ENCODE results near the gene GALE.

DNA sequence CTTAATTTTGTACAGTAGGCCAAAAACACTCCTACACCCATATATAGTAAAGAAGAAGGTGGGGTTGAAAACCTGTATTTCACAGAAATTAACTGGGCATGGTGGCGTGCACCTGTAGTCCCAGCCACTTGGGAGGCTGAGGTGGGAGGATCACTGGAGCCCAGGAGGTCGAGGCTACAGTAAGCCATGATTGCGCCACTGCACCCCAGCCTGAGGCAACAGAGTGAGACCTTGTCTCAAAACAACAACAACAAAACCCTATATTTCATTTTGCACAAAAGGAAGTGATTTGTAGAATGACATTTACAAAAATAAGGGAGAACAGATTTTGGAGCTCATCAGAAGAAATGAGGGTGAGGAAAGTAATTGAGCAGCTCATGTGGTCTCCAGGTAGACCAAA is 11.9 kb downstream of the GALE start:
- TF ChIP-seq CTCF (IDR thresholded peaks at IDR 0.05) (no peak), POLR2AphosphoS5 (IDR thresholded peaks at IDR 0.05) (no peak), POLR2A (IDR thresholded peaks at IDR 0.05) (no peak), EP300 (IDR thresholded peaks at IDR 0.05) (no peak)

Measured in gastroesophageal sphincter (tissue), 3 donors.